ENCODE measurements around the gene PTPN18.

GRCh38 chr2:130332271-130333073 lies 23.4 kb upstream of the PTPN18 start:
- TF ChIP-seq POLR2A (IDR thresholded peaks at IDR 0.05), result no peak
- peak; percentile 84 to 90 (median 89) for TF ChIP-seq CTCF (IDR thresholded peaks at IDR 0.05)
